Ammon's horn (tissue), 1 donor: ENCODE results near the gene TMEM30A.
A peak's percentile ranks its signal among the peaks of the same experiment; 100 is the strongest.

Experiments used
- DNase-seq: peaks from one replicate; pipeline ENCODE4 v3.0.0-alpha.2; 2016; ENCODE audit warnings: low spot score

TMEM30A gene

DNA sequence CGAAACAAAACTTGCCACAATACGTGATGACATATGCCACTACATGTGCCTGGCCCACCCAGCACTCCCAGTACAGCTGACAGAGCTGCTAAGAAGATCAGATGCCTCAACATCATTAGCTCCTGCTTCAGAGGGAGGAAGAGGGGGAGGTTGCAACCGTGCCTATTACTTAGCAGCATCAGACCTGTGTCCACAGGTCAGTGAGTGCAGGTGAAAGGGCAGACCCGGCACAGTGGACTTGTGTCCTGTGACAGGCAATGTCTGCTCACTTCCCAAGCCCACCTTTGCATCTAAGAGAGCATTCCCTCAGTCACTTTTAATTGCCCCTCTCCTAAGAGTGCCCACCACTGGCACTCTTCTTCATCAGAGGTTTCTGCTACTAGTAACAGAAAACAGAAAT is 69.3 kb downstream of the TMEM30A start:
- DNase-seq = no peak

GRCh38 chr6:75213732-75214131 is 70.9 kb downstream of the TMEM30A start:
- DNase-seq = no peak

DNA sequence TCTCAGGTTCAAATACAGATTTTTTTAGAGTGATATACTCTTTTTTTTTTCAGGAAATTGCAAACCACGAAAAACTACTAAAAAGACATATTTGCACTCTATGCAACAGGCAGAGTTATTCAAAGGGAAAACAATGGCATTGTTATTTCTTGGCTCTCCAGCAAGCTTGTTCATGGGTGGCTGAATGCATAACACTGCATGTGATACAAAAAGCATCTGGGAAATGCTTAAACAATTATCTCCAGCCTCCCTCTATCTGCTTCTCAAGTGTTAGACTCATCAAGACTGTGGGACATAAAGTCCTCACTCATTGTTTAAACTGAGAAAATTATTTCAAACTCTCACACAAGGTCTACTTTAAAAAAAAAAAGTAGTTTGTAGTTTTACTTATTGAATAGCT is 71.5 kb downstream of the TMEM30A start:
- DNase-seq = peak; percentile 48

DNA sequence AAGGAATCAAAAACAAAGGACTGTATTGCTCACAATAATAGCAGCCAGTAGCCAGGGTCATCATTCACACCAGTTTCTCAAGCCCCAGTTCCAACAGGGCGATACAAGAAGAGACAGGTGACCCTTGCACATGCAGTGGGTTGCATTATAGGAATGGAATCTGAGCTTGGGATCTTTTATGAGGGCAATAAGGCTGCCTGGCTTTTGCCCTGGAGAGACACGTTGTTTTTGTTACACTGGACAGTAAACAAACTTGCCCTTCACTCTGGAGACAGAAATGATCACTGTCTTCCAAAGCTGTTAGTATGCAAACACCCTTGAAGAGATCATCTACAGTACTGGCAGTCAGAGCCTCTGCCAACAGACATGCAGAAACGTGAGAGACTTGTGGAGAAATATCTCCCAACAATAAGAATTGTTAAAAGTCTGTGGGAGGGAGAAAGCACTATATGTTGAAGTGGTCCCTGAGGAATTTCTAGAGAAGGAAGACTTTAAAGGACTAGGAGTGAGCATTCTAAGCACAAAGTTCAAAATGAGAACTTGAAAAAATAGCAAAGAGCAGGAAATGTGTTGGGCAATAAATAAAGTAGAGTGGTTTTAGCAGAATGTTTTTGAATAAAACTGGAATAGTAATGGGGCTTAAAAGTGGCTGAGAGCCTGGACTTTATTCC is 72.5 kb downstream of the TMEM30A start:
- no peak for DNase-seq

GRCh38 chr6:75210885-75211739 is 73.5 kb downstream of the TMEM30A start:
- DNase-seq = peak; percentile 86

- no peak for DNase-seq
Measured at GRCh38 chr6:75209184-75209723, 75.3 kb downstream of the TMEM30A start.

DNA sequence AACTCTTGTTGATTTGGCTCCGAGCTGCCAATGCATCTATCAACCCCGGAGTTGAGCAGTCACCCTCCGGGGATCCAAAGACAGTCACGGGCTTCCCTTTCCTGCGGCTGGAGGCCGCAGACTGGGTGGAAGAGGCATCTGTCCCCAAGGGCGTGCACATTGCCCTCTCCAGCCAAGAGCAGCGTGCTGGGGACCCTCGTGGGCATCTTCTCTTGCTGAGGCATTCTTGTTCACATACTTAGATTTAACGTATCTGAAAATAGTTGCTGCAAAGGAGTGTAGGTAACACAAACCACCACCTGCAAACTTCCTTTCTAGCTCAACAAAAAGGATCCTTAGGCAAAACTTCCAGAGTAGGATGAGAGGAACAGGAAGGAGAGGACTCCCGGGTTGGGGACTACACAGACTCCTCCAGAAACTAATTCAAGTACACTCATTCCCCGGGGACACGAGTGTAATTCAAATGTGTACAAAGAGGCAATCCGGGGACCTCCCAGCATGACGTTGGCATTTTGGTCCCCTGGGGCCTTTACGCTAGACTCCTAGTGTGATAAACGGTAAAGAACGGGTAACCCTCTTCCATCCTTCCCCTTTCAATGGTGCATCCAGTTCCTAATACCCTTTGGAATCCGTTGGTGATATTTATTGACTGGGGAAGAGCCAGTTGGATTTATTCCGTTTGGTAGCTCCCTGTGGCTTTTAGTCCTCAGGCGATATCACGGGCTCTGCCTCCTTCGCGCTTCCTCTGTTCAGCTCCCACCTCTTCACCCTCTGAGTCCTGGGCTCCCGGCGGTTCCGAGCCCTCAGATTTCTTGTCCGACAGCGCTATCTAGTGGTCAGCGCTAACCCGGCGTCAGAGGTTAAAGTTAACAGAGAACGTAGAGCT is 76.1 kb downstream of the TMEM30A start:
- DNase-seq = peak; percentile 87

- DNase-seq = no peak
Measured at GRCh38 chr6:75206576-75207342, 77.8 kb downstream of the TMEM30A start.

- DNase-seq = no peak
Measured at GRCh38 chr6:75205776-75206575, 78.6 kb downstream of the TMEM30A start, which contains the start of gene COL12A1. COL12A1 (minus strand) TSS chr6:75206053; CDS start chr6:75202792, 3,261 bp downstream.

DNA sequence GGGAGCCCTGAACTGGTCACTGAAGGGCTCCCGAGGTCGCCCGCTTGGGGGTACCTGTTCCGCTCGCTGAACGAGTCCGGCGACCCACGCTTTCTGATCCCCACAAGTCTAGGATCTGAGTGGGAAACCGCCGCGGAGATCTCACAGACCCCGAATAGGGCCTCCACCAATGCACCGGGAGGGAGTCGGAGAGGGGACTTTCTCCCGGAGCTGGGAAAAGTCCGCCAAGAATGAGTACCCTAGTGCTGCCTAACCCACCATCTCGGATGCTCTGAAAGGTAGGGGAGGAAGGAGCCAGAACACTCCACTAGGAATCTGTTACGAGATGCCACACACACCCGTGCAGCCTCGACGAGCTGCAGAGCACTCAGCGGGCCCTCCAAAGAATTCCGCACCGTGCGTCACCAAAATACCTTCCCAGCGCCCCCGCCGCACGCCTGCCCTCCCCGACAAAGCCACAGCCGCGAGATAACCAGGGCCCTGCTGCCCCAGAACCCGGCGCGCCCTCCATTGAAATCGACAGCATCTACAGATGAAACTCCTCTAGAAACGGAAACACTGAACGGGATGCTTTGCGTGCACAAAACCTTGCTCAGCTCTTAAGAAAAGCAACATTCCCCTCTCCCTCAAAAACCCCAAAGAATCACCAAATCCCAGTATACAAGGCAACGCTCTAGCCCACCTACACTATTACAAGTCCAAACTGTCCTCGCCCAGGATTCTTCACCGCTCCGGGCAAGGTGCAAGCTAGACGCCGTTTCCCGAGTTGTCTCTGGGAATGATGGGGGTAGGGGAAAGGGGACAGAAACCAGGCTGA is 79.4 kb downstream of the TMEM30A start:
- DNase-seq = no peak

GRCh38 chr6:75204217-75204958 is 80.2 kb downstream of the TMEM30A start:
- peak; percentile 82 for DNase-seq

- DNase-seq = no peak
Measured at GRCh38 chr6:75203721-75204120, 80.9 kb downstream of the TMEM30A start.
